Measurements from ENCODE around the gene TMEM132D.

Gene TMEM132D

GRCh38 chr12:129727100-129727499 lies 176.7 kb downstream of the TMEM132D start:
- DNase-seq (ENCODE audit: low read depth): no peak

DNA sequence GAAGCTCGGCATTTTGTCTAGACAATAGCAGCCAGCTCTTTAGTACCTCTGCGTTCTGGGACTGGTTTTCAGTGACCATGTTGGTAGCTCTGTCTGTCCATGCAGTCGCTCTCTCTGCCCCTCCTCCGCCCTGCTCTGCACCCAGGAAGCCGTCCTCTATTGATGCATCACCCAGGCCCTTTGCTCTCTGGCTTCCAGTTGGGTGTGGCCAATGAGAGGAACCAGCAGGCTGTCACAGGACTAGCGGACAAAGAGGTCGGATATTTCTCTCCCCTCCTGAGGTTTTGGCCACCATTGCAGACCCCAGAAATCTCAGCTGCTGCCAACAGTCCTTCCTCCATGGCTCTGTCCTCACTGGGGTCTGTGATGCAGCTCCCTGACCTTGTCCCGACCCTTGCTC lies 180.6 kb downstream of the TMEM132D start:
- no peak for DNase-seq (ENCODE audit: low read depth)

DNA sequence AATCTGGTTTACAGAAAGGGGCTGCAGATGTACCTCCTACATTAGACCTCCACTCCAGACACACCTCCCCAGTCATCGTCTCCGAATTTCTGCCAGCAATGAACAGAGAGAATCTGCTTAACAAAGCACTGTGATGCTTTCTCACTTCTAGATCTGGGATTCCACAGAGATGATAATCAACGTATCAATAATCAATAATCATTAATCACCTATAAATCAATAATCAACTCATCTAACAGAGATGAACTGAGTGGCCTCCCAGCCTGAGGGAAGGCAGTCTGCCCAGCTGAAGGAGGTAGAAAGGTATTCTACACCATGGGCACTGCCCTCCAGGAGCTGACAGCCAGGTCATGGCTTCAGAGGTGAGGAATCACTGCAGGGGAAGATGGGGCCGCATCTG lies 183.2 kb downstream of the TMEM132D start:
- no peak for DNase-seq (ENCODE audit: low read depth)

DNA sequence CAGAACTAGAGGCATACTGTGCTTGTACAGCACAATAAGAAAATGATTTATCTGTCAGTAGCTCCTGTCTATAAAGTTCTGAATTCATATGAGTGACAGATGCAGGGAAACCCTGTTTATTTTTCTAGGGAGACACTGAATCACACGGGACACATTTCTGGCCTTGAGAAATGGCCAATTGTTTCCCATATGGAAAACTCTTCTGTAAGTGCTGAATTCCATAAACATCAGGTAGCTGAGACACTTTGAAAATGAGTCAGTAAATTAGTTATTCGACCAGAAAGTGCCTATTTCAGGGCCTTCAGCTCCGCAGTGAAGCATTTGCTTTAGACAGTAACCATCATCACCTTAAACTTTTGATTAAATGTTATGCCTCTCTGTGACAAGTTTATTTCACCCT lies 184.4 kb downstream of the TMEM132D start:
- DNase-seq (ENCODE audit: low read depth): peak; percentile 2

DNA sequence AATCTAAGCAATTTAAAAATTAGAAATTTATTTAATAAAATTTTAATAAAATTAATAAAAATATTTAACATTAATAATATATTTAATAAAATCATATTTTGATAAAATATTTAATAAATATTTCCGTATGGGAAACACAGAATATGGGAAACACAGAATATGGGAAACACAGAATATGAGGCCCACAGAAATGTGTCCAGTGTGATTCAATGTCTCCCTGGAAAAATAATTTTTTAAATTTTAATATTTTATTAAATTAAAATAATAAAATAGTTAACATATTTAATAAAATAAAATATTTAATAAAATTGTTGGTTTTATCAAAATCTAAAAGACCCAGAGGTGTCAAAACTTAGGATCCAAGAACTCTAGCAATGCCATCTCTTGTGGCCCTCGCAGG lies 186.4 kb downstream of the TMEM132D start:
- DNase-seq (ENCODE audit: low read depth): no peak

DNA sequence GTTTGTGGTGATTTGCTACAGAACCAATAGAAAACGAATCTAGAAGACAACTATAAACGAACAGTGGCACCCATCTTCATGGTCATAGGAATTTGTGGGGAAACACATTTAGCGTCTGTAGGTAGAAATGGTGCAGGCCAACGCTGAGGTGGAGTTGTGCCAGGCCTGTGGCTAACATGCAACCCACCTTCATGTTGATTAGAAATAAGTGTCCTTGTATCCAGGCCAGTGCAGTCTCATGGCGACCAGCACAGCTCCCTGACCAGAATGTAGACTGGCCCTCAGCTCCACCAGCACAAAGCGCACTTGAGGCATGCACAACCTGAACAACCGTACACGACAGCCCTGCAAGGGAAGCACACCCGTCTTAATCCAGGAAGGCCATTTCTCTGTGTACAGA lies 187.0 kb downstream of the TMEM132D start:
- no peak for DNase-seq (ENCODE audit: low read depth)

- DNase-seq (ENCODE audit: low read depth): no peak
These were observed 197.1 kb downstream of the TMEM132D start for GRCh38 chr12:129706716-129707115.

GRCh38 chr12:129704232-129704830 lies 199.5 kb downstream of the TMEM132D start:
- no peak for DNase-seq (ENCODE audit: low read depth)

DNA sequence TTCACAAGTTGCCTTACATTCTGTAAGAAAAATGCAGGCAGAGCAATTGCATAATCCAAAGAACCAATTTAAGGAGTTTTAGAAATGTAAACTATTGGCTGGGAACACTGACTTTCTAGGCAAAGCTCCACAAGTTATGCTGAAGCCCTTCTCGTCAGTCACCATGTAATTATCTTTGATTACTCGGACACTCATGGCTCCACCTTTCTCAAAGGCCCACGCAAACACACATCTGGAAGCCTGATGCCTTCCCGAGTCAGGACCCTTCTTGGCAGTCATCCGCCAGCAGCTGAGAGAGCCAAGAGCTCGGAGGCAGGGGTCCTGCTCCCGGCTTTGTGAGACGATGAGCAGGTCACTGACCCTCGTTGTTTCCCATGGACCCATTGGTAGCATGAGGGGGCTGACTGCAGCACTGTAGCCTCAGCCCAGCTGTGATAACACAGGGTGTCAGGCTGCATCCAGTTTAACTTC lies 202.2 kb downstream of the TMEM132D start:
- no peak for DNase-seq (ENCODE audit: low read depth)

- DNase-seq (ENCODE audit: low read depth): no peak
These were observed 203.8 kb downstream of the TMEM132D start for GRCh38 chr12:129700036-129700435.

DNA sequence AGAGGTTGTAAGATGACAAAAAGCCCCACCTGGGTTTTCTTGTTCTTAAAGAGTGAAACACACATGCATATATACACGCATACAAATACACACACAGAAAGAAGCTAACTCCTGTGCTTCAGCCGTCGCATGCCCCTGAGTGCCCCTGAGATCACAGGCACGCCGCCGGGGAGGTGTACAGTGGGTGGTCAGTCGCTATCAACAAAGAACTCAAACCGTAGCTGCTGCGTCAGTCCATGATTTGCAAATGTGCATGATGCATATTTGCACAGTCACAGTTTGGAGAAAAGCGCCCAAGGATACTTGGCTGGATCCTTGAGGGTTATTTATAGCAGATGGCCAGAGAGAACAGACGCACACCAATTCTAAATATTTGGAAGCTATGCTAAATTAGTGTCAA lies 206.9 kb downstream of the TMEM132D start:
- DNase-seq (ENCODE audit: low read depth): peak; percentile 13

- DNase-seq (ENCODE audit: low read depth): no peak
These were observed 207.4 kb downstream of the TMEM132D start for GRCh38 chr12:129696405-129696804.

GRCh38 chr12:129693731-129694130 lies 210.1 kb downstream of the TMEM132D start:
- DNase-seq (ENCODE audit: low read depth): no peak

DNA sequence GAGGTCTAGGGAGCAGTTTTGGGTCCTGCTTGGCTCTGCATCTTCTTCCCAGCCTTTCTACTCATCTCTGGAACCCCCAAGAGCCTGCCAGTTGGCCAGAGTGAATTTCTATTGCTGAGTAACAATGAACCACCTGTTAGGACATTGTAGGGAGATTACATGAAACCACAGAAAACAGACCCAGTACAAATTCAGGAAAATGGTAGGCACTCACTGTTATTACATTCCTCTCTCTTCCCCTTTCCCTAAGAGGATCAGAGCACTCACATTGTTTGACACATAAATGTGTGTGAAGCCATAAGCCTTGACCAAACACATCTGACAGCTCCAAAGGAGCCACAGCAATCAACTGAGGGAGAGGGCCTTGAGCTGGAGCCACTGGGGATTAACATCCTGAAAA lies 216.1 kb downstream of the TMEM132D start:
- no peak for DNase-seq (ENCODE audit: low read depth)

DNA sequence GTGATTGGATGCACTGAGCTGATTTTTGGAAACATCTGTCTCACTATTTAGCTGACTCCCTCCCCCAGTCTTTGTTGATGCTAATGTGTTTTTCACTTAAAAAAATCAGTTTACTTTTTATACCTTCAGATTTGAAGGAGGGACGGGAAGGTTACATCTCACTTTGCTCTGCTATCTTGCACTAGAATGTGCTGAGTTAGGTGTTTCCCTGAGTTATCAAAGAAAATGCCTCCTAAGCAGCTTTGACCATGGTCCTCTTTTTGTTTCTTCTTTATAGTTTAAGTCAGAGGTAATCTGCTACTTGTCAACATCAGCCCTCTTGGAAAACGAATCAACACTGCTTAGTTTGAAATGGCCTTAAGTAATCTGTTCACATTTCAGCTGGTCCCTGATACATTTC lies 222.0 kb downstream of the TMEM132D start:
- no peak for DNase-seq (ENCODE audit: low read depth)

DNA sequence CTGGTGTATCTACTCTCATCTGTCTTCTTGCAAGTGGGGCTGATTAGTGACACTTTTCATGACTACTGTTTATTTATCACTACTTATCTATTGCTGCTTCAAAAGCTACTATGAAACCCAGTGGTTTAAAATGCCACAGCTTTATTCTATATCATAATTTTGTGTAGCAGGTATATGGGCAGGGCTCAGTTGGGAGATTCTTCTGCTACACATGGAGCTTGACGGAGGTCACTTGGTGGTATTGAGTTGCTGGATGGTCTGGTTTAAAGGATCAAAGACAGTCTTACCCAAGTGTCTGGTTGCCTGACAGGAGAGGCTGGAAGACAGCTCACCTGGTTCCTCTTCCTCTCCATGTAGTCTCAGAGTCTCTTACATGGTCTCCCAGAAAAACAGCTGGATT lies 222.7 kb downstream of the TMEM132D start:
- DNase-seq (ENCODE audit: low read depth): no peak

DNA sequence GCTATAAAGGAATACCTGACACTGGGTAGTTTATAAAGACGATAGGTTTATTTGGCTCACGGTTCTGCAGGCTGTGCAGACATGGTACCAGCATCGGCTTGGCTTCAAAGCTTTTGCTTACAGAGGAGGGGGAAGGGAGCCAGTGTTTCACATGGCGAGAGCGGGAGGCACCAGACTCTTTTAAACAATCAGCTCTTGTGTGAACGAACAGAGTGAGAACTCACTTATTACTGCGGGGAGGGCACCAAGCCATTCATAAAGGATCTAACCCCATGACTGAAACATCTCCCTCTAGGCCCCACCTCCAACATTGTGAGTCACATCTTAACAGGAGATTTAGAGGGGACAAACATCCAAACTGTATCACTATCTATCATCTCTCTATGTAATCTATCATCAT lies 227.4 kb downstream of the TMEM132D start:
- DNase-seq (ENCODE audit: low read depth): no peak

GRCh38 chr12:129675947-129676346 lies 227.9 kb downstream of the TMEM132D start:
- no peak for DNase-seq (ENCODE audit: low read depth)

- DNase-seq (ENCODE audit: low read depth): no peak
These were observed 228.3 kb downstream of the TMEM132D start for GRCh38 chr12:129675496-129675895.

DNA sequence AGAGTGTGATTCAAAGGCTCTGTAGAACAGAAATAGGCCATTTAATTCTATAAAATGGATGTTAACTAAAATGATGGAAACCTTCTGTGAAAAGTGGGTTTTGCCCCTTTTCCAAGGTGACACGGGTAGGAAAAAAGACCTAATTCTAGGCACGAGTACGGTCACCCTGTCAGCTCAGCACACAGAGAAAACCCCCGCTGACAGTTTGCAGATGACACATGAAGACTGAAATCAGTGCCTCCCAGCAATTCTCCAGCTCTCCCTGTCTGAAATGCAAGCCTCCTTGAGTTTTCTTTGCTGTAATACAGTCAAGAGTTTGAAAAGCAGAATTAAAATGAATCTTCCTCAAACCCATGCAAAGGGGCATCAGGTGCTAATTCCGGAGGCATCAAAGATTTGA lies 230.0 kb downstream of the TMEM132D start:
- no peak for DNase-seq (ENCODE audit: low read depth)

GRCh38 chr12:129672110-129672509 lies 231.7 kb downstream of the TMEM132D start:
- no peak for DNase-seq (ENCODE audit: low read depth)

DNA sequence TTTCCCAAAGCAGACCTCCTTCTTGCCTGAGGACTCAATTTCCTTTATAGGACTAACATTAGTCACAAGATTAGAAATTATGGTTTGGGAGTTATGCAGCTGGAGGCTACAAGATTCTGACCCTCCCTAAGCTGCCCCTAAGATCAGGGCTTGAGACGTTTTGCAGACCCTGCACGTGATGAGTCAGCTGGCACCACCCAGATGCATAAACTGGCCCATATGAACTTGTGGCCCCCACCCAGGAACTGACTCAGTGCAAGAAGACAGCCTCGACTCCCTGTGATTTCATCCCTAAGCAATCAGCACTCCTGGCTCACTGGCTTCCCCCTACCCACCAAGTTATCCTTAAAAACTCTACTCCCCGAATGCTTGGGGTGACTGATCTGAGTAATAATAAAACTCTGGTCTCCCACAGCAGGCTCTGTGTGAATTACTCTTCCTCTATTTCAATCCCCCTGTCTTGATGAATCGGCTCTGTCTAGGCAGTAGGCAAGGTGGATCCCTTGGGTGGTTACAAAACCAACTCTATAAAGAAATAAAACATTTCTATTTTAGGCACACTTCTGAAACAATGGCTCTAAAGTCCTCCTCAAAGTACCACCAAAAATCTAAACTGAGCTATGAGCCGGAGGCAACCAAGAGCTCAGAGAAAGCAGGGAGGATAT lies 233.4 kb downstream of the TMEM132D start:
- no peak for DNase-seq (ENCODE audit: low read depth)

DNA sequence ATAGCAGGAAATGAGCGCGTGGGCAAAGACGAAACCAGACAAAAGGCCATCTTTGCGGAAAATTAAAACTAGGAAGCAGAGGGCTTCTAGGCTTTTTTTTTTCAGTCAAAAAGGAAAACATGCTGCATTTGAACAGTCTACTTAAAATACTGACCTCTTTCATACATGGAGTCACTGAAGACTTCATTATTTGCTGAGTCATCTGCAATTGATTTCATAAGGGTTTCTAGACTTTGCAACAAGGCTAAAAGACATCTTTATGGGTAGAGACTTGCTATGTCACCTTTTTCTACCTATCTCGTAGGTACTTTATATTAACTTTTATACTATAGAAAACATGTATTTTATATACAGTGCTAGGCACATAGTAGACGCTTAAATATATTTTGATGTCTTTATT lies 238.4 kb downstream of the TMEM132D start:
- DNase-seq (ENCODE audit: low read depth): no peak

DNA sequence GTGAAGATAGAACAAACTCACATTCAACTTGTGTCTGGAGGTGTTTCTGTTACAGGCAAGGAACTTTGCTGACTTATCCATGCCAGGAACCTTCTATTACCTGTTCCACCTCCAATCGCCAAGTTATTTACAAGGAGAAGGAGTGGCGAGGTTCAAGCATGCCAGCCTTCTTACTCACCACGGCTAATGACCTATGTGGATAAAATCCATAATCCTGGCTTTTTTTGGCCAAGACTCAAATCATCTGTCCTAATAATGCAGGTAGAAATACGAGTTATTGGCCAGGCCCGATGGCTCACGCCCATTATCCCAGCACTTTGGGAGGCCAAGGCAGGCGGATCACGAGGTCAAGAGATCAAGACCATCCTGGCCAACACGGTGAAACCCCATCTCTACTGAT lies 241.6 kb downstream of the TMEM132D start:
- DNase-seq (ENCODE audit: low read depth): no peak
